IPS-18c (cell line): ENCODE results near the gene TIMM17B.
A peak's percentile ranks its signal among the peaks of the same experiment; 100 is the strongest.

Source experiments
- H3K4me3 ChIP-seq: 2 replicates; pipeline ENCODE4 v1.7.0; 2013; ENCODE audit warnings: low read depth, mild to moderate bottlenecking, low read length, moderate library complexity; ENCODE audit not compliant: insufficient read depth
- H3K9me3 ChIP-seq: one replicate; pipeline ENCODE4 v1.6.1; 2013; ENCODE audit warnings: mild to moderate bottlenecking, low read length, moderate library complexity; ENCODE audit not compliant: control insufficient read depth, insufficient read depth

TIMM17B gene

DNA sequence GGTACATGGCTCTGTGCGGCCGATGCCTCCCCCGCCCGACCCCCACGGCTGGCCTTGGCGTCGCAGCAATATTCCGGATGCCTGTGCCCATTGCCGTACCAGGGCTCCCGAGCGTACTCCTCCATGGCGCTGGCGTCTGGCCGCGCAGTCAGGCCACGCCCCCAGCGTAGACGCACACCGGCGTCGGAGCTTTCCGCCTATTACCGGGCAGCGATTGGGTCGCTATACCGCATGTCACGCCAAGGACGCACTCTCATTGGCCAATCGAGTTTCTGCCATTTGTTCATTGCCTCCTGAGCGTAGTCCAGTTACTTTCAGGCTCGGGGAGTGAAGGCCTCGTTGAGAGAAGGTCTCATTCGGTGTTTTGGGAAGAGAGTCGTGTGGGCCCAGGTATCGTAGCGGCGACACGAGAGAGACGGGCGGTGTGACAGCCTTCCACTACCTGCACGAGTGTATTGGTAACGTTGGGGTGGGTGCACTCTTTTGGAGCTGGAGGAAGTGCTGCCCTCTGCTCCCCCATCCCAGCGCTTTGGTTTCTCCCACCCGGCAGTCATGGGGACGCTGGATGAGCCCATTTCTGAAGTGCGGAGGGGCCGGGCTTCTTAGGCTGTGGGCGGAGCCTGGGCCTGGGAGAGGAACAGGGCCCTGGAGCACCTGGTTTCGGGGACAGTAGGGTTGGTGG lies at the start of gene TIMM17B, which contains the start of gene PQBP1:
Gene TIMM17B, minus strand, starts transcription at position 144 of the 682 bp plus-strand sequence. Its CDS starts 19 bp downstream, at position 125.
Gene PQBP1, plus strand, starts transcription at position 306 of the 682 bp plus-strand sequence. CDS start 580 bp downstream, outside the sequence.
- H3K9me3 ChIP-seq = peaks cover 18% of the 10 kb centered on the region
- peak within 1 kb of the TSS; percentile 61 for H3K4me3 ChIP-seq

- Histone ChIP-seq H3K9me3 (peaks cover 11% of the 10 kb centered on the region), H3K4me3 (no peak overlapping the region)
Observed at GRCh38 chrX:48945517-48946348, 48.2 kb upstream of the TIMM17B start.

DNA sequence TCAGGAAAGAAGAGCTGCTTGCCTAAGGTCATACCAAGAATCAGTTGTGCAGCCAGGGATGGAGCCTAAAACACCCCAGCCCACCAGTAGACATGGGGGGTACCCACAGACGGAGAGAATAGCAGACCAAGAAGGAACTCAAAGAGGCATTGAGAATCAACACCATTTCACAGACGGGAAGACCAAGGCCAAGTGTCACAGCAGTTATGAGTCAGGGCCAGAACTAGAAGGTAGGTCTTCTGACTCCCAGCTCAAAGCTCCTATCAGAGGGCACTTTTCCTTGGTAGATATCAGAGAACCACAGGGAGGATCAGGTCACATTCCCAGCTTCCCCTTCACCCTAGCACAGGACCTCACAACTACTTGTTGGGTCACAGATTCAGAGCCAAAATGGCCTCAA lies 45.3 kb upstream of the TIMM17B start:
- no peak overlapping the region for H3K4me3 ChIP-seq
- H3K9me3 ChIP-seq = peaks cover 7% of the 10 kb centered on the region

DNA sequence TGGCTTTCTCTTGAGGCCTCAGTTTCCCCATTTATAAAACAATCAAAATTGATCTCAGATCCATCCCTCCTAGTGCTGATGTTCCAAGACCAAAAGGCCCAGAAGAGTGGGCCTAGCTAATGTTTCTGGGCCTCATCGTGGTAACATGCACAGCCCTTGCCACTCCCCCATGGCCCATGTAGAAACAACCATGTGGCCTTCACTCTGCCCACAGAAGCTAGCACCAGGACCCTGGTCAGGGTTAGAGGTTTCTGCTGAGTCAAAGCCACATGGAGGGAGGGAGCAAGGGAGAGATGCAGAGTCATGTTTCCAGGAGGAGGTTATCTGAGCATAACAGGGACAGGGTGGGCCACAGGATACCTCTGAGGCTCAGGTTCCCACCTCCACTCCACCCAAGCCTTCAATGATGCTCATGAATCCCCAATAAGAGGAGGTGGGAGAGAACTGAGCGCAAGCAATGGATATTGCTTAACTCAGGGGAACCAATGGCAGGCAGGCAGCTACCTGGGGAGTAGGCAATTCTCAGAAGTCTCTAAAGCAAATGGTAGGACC lies 42.9 kb upstream of the TIMM17B start:
- H3K9me3 ChIP-seq = peaks cover 14% of the 10 kb centered on the region
- no peak overlapping the region for H3K4me3 ChIP-seq

DNA sequence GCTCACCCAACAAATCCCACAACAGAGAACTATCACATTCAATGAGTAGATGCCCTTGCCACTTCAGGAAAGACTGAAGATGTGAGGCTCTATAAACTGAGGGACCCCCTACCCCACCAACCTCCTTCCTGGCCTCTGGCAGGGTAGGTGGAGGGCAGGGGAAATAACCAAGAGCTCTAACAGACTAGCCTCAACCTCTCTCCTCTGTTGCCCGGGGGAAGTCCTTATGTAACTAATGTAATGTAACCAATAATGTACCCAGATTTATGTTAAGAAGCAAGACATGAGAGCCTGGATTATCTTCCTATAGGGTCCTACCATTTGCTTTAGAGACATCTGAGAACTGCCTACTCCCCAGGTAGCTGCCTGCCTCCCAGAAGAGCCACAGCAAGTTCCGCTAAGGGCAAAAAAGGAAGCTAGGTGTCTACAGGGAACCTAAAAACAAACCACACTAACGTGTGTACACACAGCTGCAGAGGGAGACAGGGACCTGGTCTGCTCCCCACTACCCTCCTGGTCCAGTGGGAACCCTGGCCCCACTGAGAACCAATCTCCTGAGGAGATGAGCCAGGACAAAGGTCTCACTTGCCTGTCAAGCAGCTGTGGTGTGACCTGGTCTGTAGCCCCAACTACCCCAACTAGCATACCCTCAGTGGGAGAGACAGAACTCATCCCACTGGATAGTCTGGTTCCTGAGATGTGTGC lies 42.1 kb upstream of the TIMM17B start:
- peaks cover 16% of the 10 kb centered on the region for H3K9me3 ChIP-seq
- no peak overlapping the region for H3K4me3 ChIP-seq

- Histone ChIP-seq H3K9me3 (peaks cover 11% of the 10 kb centered on the region), H3K4me3 (no peak overlapping the region)
Observed at GRCh38 chrX:48938721-48939425, 41.3 kb upstream of the TIMM17B start.

DNA sequence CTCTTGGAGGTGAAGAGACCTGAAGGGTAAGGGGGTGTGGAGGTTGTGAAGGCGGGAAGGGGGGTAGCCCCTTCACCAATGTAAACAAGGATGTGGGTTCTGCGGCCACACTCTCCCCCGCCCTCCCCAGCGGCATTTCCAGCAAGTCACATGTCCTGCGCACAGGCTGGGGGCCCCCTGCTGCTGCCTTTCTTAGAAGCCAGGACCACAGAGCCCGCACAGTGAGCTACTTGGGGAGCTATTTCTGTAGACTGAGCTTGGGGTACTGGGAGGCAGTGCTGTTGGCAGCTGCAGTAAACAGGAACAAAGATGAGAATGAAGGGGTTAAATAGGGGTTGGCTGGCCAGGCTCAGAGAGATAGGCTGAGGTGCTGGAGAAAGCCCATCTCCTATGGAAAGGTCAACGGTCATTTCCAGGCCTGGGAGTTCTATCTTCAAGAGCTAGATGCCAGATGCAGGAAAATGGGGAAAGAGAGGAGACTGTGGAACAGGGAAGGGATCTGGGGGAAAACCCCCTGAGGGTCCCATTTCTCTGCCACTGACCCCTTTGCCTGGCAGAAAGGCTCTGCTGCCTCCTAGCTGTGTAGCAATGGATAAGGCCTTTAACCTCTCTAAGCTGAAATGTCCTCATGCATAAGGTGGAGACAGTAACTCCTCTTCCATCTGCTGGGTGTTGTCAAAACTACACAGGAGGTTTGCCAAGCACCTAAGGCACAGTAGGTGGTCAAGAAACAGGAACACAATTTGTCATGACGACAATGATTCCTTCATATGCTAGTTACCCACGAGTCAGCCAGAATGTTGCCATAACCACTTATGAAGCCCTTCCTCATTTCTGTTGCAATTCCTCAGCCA lies 39.7 kb upstream of the TIMM17B start:
- H3K9me3 ChIP-seq = peaks cover 11% of the 10 kb centered on the region
- no peak overlapping the region for H3K4me3 ChIP-seq

GRCh38 chrX:48936429-48937053 lies 39.0 kb upstream of the TIMM17B start:
- peaks cover 11% of the 10 kb centered on the region for H3K9me3 ChIP-seq
- H3K4me3 ChIP-seq = no peak overlapping the region

- Histone ChIP-seq H3K4me3 (no peak overlapping the region), H3K9me3 (peaks cover 8% of the 10 kb centered on the region)
Observed at GRCh38 chrX:48935301-48935670, 37.7 kb upstream of the TIMM17B start.

- Histone ChIP-seq H3K4me3 (no peak overlapping the region), H3K9me3 (peaks cover 8% of the 10 kb centered on the region)
Observed at GRCh38 chrX:48934581-48935300, 37.2 kb upstream of the TIMM17B start.

DNA sequence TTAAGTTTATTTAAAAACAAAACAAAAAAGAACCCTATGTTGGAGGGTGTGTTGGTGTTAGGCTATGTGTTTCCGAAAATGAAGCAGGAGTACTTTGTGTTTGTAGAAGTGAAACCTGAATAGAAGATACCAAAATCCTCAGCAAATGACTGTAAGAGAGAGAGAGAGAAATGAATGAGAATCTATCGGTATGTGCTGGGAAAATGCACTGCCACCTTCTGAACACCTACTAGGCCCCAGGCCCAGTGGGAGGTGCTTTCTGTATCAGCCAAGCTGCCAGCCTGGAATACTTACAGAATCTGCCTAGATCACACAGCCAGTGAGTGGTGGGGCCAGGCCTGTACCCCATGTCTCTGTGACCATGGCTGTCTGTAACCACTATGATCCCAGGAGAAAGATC lies 36.2 kb upstream of the TIMM17B start:
- Histone ChIP-seq H3K4me3 (no peak overlapping the region), H3K9me3 (peaks cover 10% of the 10 kb centered on the region)

GRCh38 chrX:48927736-48928382 lies 30.3 kb upstream of the TIMM17B start:
- no peak overlapping the region for H3K4me3 ChIP-seq

DNA sequence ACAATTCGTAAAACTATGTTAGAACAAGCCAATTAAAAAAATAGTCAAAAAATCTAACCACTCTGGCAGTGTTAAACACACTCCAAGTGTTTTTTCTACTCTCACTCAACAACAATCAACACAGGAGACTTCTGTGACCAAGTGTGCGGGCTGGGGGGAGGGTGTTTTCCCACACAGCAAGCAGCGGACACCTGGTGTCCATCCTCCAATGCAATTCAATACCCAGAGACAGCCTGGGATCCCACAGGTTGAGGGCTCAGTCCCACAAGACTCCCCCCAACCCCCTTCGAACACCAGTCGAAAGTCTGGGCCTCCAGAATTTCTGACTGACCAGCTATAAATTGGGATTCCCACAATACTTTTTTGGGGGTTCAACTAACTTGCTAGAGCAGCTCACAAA lies 29.6 kb upstream of the TIMM17B start:
- H3K9me3 ChIP-seq = peaks cover 13% of the 10 kb centered on the region
- H3K4me3 ChIP-seq = no peak overlapping the region

More at GRCh38 chrX:48927736-48928382, 30.3 kb upstream of the TIMM17B start:
- peaks cover 12% of the 10 kb centered on the region for H3K9me3 ChIP-seq

GRCh38 chrX:48924270-48924669 lies 26.7 kb upstream of the TIMM17B start:
- no peak overlapping the region for H3K4me3 ChIP-seq
- peaks cover 13% of the 10 kb centered on the region for H3K9me3 ChIP-seq

- H3K4me3 ChIP-seq = no peak overlapping the region; the same call in 1 of the 2 replicates
- H3K9me3 ChIP-seq = peaks cover 11% of the 10 kb centered on the region
Observed at GRCh38 chrX:48923771-48924170, 26.2 kb upstream of the TIMM17B start.
